Measurements from ENCODE around the gene C4A. TPM values are rescaled to one million over a fixed set of nuclear protein-coding genes. Genes with fewer than 3 reads are reported as not detected.

Gene C4A
- total RNA-seq, 1 experiment from 2014 or later = 13.1 TPM

- no peaks in the 10 kb centered on the region for H3K9me3 Mint-ChIP-seq (ENCODE audit: low read depth, unreplicated experiment)
- TSS peak; percentile 58 for BruUV-seq (replicated peaks)
- H3K27ac Mint-ChIP-seq (ENCODE audit: unreplicated experiment) = peak overlapping the region; percentile 84
- CTCF ChIA-PET = interaction anchor here (0.8 to 1.5 kb wide), 12 partner anchors 13 to 207 kb away, joined by 3 to 16 read pairs (median 5); partner anchors contain the start of genes DXO, EHMT2, LSM2 and MSH5
- H3K4me1 Mint-ChIP-seq (ENCODE audit: low read depth, unreplicated experiment) = peaks cover 77% of the 10 kb centered on the region
- peak overlapping the region; percentile 77 for H3K4me3 Mint-ChIP-seq (ENCODE audit: low read depth, unreplicated experiment)
- no peak for TF ChIP-seq CTCF (IDR thresholded peaks at IDR 0.05; ENCODE audit: unreplicated experiment)
- intact Hi-C loops (cut with micrococcal nuclease; ENCODE audit: unreplicated experiment) = loop anchor here (10.0 kb wide), 2 partner anchors 172 to 248 kb away; partner anchors contain the start of genes GPSM3, PBX2 and VWA7
- H3K27me3 Mint-ChIP-seq (ENCODE audit: unreplicated experiment) = no peaks in the 10 kb centered on the region
- DNase-seq = no peak
- peaks cover 61% of the 10 kb centered on the region for H3K36me3 Mint-ChIP-seq (ENCODE audit: insufficient read depth, unreplicated experiment)
These were observed 35.4 kb upstream of the C4A start for GRCh38 chr6:31946370-31946885.

- BruUV-seq (replicated peaks) = no TSS peak
- no peak for DNase-seq
- Mint-ChIP-seq H3K27me3 (ENCODE audit: unreplicated experiment) (no peaks in the 10 kb centered on the region), H3K9me3 (ENCODE audit: low read depth, unreplicated experiment) (no peaks in the 10 kb centered on the region), H3K4me1 (ENCODE audit: low read depth, unreplicated experiment) (peaks cover 70% of the 10 kb centered on the region), H3K27ac (ENCODE audit: unreplicated experiment) (peak overlapping the region; percentile 84), H3K4me3 (ENCODE audit: low read depth, unreplicated experiment) (peak overlapping the region; percentile 77), H3K36me3 (ENCODE audit: insufficient read depth, unreplicated experiment) (peaks cover 67% of the 10 kb centered on the region)
- intact Hi-C loops (cut with micrococcal nuclease; ENCODE audit: unreplicated experiment) = loop anchor here (10.0 kb wide), 2 partner anchors 172 to 248 kb away; partner anchors contain the start of genes GPSM3, PBX2 and VWA7
- TF ChIP-seq CTCF (IDR thresholded peaks at IDR 0.05; ENCODE audit: unreplicated experiment) = no peak
- CTCF ChIA-PET = no interaction called here
These were observed 34.7 kb upstream of the C4A start for GRCh38 chr6:31947070-31947675.

GRCh38 chr6:31947864-31948263 lies 34.0 kb upstream of the C4A start:
- no peaks in the 10 kb centered on the region for H3K9me3 Mint-ChIP-seq (ENCODE audit: low read depth, unreplicated experiment)
- peaks cover 74% of the 10 kb centered on the region for H3K36me3 Mint-ChIP-seq (ENCODE audit: insufficient read depth, unreplicated experiment)

GRCh38 chr6:31948306-31948705 lies 33.6 kb upstream of the C4A start:
- peak overlapping the region; percentile 77 for H3K4me3 Mint-ChIP-seq (ENCODE audit: low read depth, unreplicated experiment)
- no peaks in the 10 kb centered on the region for H3K27me3 Mint-ChIP-seq (ENCODE audit: unreplicated experiment)
- no peak for DNase-seq
- H3K36me3 Mint-ChIP-seq (ENCODE audit: insufficient read depth, unreplicated experiment) = peaks cover 78% of the 10 kb centered on the region
- H3K27ac Mint-ChIP-seq (ENCODE audit: unreplicated experiment) = peak overlapping the region; percentile 84
- no peaks in the 10 kb centered on the region for H3K9me3 Mint-ChIP-seq (ENCODE audit: low read depth, unreplicated experiment)
- intact Hi-C loops (cut with micrococcal nuclease; ENCODE audit: unreplicated experiment) = loop anchor here (10.0 kb wide), 2 partner anchors 174 to 246 kb away; partner anchors contain the start of genes GPSM3, PBX2 and VWA7
- CTCF ChIA-PET = interaction anchor here (0.6 to 1.1 kb wide), 2 partner anchors 20 to 51 kb away, joined by 3 read pairs; partner anchors contain the start of gene EHMT2
- BruUV-seq (replicated peaks) = no TSS peak
- TF ChIP-seq CTCF (IDR thresholded peaks at IDR 0.05; ENCODE audit: unreplicated experiment) = no peak
- peaks cover 69% of the 10 kb centered on the region for H3K4me1 Mint-ChIP-seq (ENCODE audit: low read depth, unreplicated experiment)

More at GRCh38 chr6:31947864-31948263, 34.0 kb upstream of the C4A start:
- no peaks in the 10 kb centered on the region for H3K27me3 Mint-ChIP-seq (ENCODE audit: unreplicated experiment)
- no TSS peak for BruUV-seq (replicated peaks)
- peak overlapping the region; percentile 77 for H3K4me3 Mint-ChIP-seq (ENCODE audit: low read depth, unreplicated experiment)
- CTCF ChIA-PET = no interaction called here
- peaks cover 66% of the 10 kb centered on the region for H3K4me1 Mint-ChIP-seq (ENCODE audit: low read depth, unreplicated experiment)
- peak overlapping the region; percentile 84 for H3K27ac Mint-ChIP-seq (ENCODE audit: unreplicated experiment)
- intact Hi-C loops (cut with micrococcal nuclease; ENCODE audit: unreplicated experiment) = loop anchor here (10.0 kb wide), 2 partner anchors 173 to 247 kb away; partner anchors contain the start of genes GPSM3, PBX2 and VWA7
- DNase-seq = no peak
- no peak for TF ChIP-seq CTCF (IDR thresholded peaks at IDR 0.05; ENCODE audit: unreplicated experiment)

Data from Calu3 (cell line).